CD8-positive, alpha-beta memory T cell (primary cell): ENCODE results near the gene DUSP8. TPM values are rescaled to one million over a fixed set of nuclear protein-coding genes. Genes with fewer than 3 reads are reported as not detected.
A peak's percentile ranks its signal among the peaks of the same experiment; 100 is the strongest.
"Not testable (repeated sequence)": the region's sequence is repeated elsewhere in the genome, so short reads cannot be mapped to it uniquely, and the experiment has no call there.

Experiments used
- CTCF ChIA-PET: fragments of 350-600 bp; sonication (Branson Sonifier 250); formaldehyde crosslinking; loops from one replicate; lab custom pipeline; 2021; ENCODE audit warnings: antibody characterized with exemption; lab: Charles Lee
- POLR2A ChIA-PET: fragments of 350-600 bp; sonication (Branson Sonifier 250); formaldehyde crosslinking; loops from one replicate; lab custom pipeline; 2021; ENCODE audit warnings: antibody characterized with exemption; lab: Charles Lee
- DNase-seq, 5 donors: peaks; one replicate each; pipeline versions ENCODE4 v3.0.0 to v3.0.0-alpha.2; 2020 to 2022; ENCODE audit warnings: mixed read lengths in 1 of 5
- H3K27ac ChIP-seq: one replicate; pipeline ENCODE4 v1.7.0; 2013; ENCODE audit warnings: low read depth, mild to moderate bottlenecking, low read length, moderate library complexity
- H3K27me3 ChIP-seq: 2 replicates; pipeline ENCODE4 v1.7.0; 2013; ENCODE audit warnings: low read length, mild to moderate bottlenecking; ENCODE audit not compliant: insufficient read depth, poor library complexity, severe bottlenecking
- H3K36me3 ChIP-seq: 2 replicates; pipeline ENCODE4 v1.7.0; 2013; ENCODE audit warnings: mild to moderate bottlenecking, low read length, moderate library complexity; ENCODE audit not compliant: insufficient read depth
- H3K4me1 ChIP-seq: 2 replicates; pipeline ENCODE4 v1.7.0; 2013; ENCODE audit warnings: mild to moderate bottlenecking, low read length, moderate library complexity; ENCODE audit not compliant: insufficient read depth
- H3K4me3 ChIP-seq: 2 replicates; pipeline ENCODE4 v1.7.0; 2013; ENCODE audit warnings: mild to moderate bottlenecking, low read length
- H3K9me3 ChIP-seq: 2 replicates; pipeline ENCODE4 v1.7.0; 2013; ENCODE audit warnings: mild to moderate bottlenecking, low read length
- H3K27ac Mint-ChIP-seq, 8 donors: one replicate each; pipeline ENCODE4 v1.8.0; 2020 to 2021; ENCODE audit warnings: mixed read lengths in 8 of 8, mild to moderate bottlenecking in 6 of 8, inconsistent platforms in 3 of 8, moderate library complexity in 3 of 8
- H3K27me3 Mint-ChIP-seq, 2 donors: one replicate each; pipeline ENCODE4 v1.8.0; 2020 to 2021; ENCODE audit warnings: mixed read lengths in 2 of 2, mild to moderate bottlenecking in 1 of 2, moderate library complexity in 1 of 2
- H3K36me3 Mint-ChIP-seq, 3 donors: one replicate each; pipeline ENCODE4 v1.8.0; 2020 to 2021; ENCODE audit warnings: mixed read lengths in 3 of 3, inconsistent platforms in 1 of 3, mild to moderate bottlenecking in 1 of 3
- H3K4me1 Mint-ChIP-seq, 3 donors: one replicate each; pipeline ENCODE4 v1.8.0; 2020 to 2021; ENCODE audit warnings: mixed read lengths in 3 of 3, inconsistent platforms in 1 of 3, mild to moderate bottlenecking in 1 of 3
- H3K4me3 Mint-ChIP-seq, 7 donors: one replicate each; pipeline ENCODE4 v1.8.0; 2020 to 2021; ENCODE audit warnings: mixed read lengths in 7 of 7, mild to moderate bottlenecking in 6 of 7, moderate library complexity in 4 of 7, inconsistent platforms in 2 of 7
- H3K9me3 Mint-ChIP-seq, 5 donors: one replicate each; pipeline ENCODE4 v1.8.0; 2020 to 2022; ENCODE audit warnings: mixed read lengths in 5 of 5, mild to moderate bottlenecking in 3 of 5, moderate library complexity in 2 of 5, inconsistent platforms in 1 of 5
- polyA plus RNA-seq: library from polyadenylated mRNA; unstranded; fragments of 300-500 nt; fragmentation: Illumina TruSeq; gene quantifications from one replicate; pipeline ENCODE4 v1.2.3, GENCODE V29; 2021
- total RNA-seq, 2 experiments: library from RNA; stranded (reverse); gene quantifications; one replicate each; pipeline ENCODE4 v1.2.3, GENCODE V29; 2021

DUSP8 gene
- total and polyA plus RNA-seq, 3 experiments from 2014 or later, result 0.75 to 4.0 (median 2.3) TPM

DNA sequence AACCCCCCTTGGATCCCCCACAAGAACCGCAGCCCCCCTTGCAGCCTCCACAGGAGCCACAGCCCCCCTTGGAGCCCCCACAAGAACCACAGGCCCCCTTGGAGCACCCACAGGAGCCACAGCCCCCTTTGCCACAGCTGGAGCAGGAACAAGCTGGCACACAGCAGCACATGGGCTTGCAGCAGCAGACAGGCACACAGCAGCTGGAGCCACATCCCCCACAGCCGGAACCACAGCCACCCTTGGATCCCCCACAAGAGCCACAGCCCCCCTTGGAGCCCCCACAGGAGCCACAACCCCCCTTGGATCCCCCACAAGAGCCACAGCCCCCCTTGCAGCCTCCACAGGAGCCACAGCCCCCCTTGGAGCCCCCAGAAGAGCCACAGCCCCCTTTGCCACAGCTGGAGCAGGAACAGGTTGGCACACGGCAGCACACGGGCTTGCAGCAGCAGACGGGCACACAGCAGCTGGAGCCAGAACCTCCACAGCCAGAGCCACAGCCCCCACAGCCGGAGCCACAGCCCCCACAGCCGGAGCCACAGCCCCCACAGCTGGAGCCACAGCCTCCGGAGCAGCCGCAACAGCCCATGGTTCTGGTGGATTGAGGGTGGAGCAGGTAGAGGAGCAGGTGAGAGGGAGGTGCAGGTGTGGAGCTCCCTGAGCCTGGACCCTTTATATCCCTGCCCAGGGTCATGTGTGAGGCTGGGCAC is 12.7 kb upstream of the DUSP8 start, which contains the start of gene KRTAP5-1:
Gene KRTAP5-1, minus strand, starts transcription at position 623 of the 710 bp plus-strand sequence. Its CDS starts 34 bp downstream, at position 589.
- H3K9me3 ChIP-seq, DNase-seq, H3K9me3 Mint-ChIP-seq, H3K36me3 Mint-ChIP-seq, H3K27me3 Mint-ChIP-seq, H3K27ac ChIP-seq, H3K36me3 ChIP-seq, H3K4me3 ChIP-seq, H3K27me3 ChIP-seq: not testable (repeated sequence)
- CTCF ChIA-PET, result interaction anchor here (1.9 kb wide), 1 partner anchor 10 kb away, joined by 8 read pairs; no protein-coding TSS in a partner anchor
- Mint-ChIP-seq H3K27ac (peak within 1 kb of the TSS in 2 of 8 donors; percentile 17 to 77), H3K4me3 (peak within 1 kb of the TSS in 2 of 7 donors; percentile 50 to 51), H3K4me1 (peaks cover 29 to 38% (median 31%) of the 10 kb centered on the region in 3 donors)
- POLR2A ChIA-PET, result interaction anchor here (0.6 to 1.2 kb wide), 3 partner anchors 10 to 54 kb away, joined by 3 to 6 read pairs (median 5); no protein-coding TSS in a partner anchor
- H3K4me1 ChIP-seq, result peaks cover 28% of the 10 kb centered on the region

DNA sequence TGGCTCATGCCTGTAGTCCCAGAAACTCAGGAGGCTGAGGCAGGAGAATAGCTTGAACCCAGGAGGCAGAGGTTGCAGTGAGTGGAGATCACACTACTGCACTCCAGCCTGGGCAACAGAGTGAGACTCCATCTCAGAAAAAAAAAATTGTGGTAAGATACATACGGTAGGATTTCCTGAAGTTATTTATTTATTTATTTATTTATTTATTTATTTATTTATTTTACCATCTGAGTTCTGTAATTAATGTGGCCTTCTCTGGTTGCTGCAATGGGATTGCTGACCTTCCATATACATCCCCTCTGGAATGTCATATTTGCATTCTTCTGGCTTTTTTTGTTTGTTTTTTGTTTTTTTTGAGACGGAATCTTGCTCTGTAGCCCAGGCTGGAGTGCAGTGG is 10.8 kb upstream of the DUSP8 start:
- H3K27ac ChIP-seq, H3K4me1 ChIP-seq, DNase-seq, H3K9me3 Mint-ChIP-seq, POLR2A ChIA-PET, H3K4me3 Mint-ChIP-seq, H3K36me3 Mint-ChIP-seq, H3K36me3 ChIP-seq, H3K27me3 ChIP-seq, H3K9me3 ChIP-seq, H3K4me3 ChIP-seq, H3K27ac Mint-ChIP-seq, H3K27me3 Mint-ChIP-seq: not testable (repeated sequence)
- H3K4me1 Mint-ChIP-seq, result peaks cover 15 to 23% (median 19%) of the 10 kb centered on the region in 3 donors
- CTCF ChIA-PET, result interaction anchor here (1.4 kb wide), 1 partner anchor 36 kb away, joined by 6 read pairs; no protein-coding TSS in a partner anchor

- H3K36me3 Mint-ChIP-seq, result peaks cover 0 to 5% (median 3%) of the 10 kb centered on the region in 3 donors
- H3K4me1 Mint-ChIP-seq, result peaks cover 13 to 21% (median 19%) of the 10 kb centered on the region in 3 donors
- H3K27ac Mint-ChIP-seq, result peak overlapping the region in 1 of 8 donors; percentile 13
- Histone ChIP-seq H3K9me3 (no peaks in the 10 kb centered on the region), H3K4me3 (no peak overlapping the region), H3K4me1 (peaks cover 9% of the 10 kb centered on the region), H3K36me3 (no peaks in the 10 kb centered on the region), H3K27ac (no peak overlapping the region), H3K27me3 (peaks cover 5% of the 10 kb centered on the region)
- H3K9me3 Mint-ChIP-seq, result peaks cover 0 to 7% (median 3%) of the 10 kb centered on the region in 5 donors
- POLR2A ChIA-PET, result no interaction called here
- no peak for DNase-seq
- no peak overlapping the region for H3K4me3 Mint-ChIP-seq
- CTCF ChIA-PET, result interaction anchor here (1.4 kb wide), 1 partner anchor 35 kb away, joined by 6 read pairs; no protein-coding TSS in a partner anchor
- H3K27me3 Mint-ChIP-seq, result peaks cover 0 to 1% of the 10 kb centered on the region in 2 donors
These were observed 9.9 kb upstream of the DUSP8 start for GRCh38 chr11:1581976-1582375.

- Mint-ChIP-seq H3K36me3 (peaks cover 0 to 5% (median 3%) of the 10 kb centered on the region in 3 donors), H3K27ac (peak overlapping the region in 1 of 8 donors; percentile 36), H3K4me3 (peak overlapping the region in 4 of 7 donors; percentile 7 to 71 (median 60)), H3K27me3 (no peaks in the 10 kb centered on the region), H3K4me1 (peaks cover 0 to 12% (median 4%) of the 10 kb centered on the region in 3 donors), H3K9me3 (peaks cover 0 to 7% (median 3%) of the 10 kb centered on the region in 5 donors)
- peaks cover 4% of the 10 kb centered on the region for H3K27me3 ChIP-seq
- ChIA-PET CTCF (interaction anchor here (0.7 to 13.9 kb wide), 5 partner anchors 10 to 61 kb away, joined by 3 to 152 read pairs (median 4); no protein-coding TSS in a partner anchor), POLR2A (no interaction called here)
- no peak overlapping the region for H3K4me3 ChIP-seq
- H3K27ac ChIP-seq, result no peak overlapping the region
- H3K36me3 ChIP-seq, result no peaks in the 10 kb centered on the region
- H3K4me1 ChIP-seq, result peaks cover 8% of the 10 kb centered on the region
- no peak for DNase-seq
- H3K9me3 ChIP-seq, result no peaks in the 10 kb centered on the region
These were observed 4.8 kb upstream of the DUSP8 start for GRCh38 chr11:1576825-1577224.

- not testable (repeated sequence) for H3K9me3 ChIP-seq, H3K36me3 ChIP-seq, H3K27ac ChIP-seq, H3K27me3 Mint-ChIP-seq, H3K36me3 Mint-ChIP-seq, H3K9me3 Mint-ChIP-seq, H3K4me3 ChIP-seq, H3K27me3 ChIP-seq, DNase-seq
- ChIA-PET POLR2A (interaction anchor here (0.7 kb wide), 1 partner anchor 111 kb away, joined by 3 read pairs; no protein-coding TSS in a partner anchor), CTCF (interaction anchor here (1.1 to 13.9 kb wide), 10 partner anchors 12 to 375 kb away, joined by 3 to 152 read pairs (median 4); partner anchors contain the start of genes KRTAP5-3 and TOLLIP)
- H3K4me1 ChIP-seq, result peaks cover 14% of the 10 kb centered on the region
- peak overlapping the region in 3 of 8 donors; percentile 42 to 95 (median 43) for H3K27ac Mint-ChIP-seq
- peak overlapping the region; percentile 12 to 84 (median 63) for H3K4me3 Mint-ChIP-seq
- H3K4me1 Mint-ChIP-seq, result peaks cover 0 to 15% (median 6%) of the 10 kb centered on the region in 3 donors
These were observed 3.7 kb upstream of the DUSP8 start for GRCh38 chr11:1575756-1576155.

DNA sequence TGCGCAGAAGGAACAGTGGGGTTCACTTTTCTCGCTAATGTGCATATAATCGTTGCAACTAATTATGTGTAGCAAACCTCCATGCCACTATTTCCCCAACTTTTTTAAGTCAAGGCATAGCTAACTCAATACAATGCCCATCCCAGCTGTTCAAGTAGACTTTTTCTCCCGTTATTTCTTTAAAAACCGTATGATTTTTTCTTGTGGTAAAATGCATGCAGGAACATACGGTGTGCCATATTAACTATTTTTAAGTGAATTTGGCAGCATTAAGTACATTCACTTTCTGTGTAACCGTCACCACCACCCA is 2.8 kb upstream of the DUSP8 start:
- no peak for DNase-seq
- H3K27me3 Mint-ChIP-seq, result no peaks in the 10 kb centered on the region
- POLR2A ChIA-PET, result interaction anchor here (0.8 to 1.2 kb wide), 3 partner anchors 10 to 20 kb away, joined by 5 to 6 read pairs (median 5); partner anchors contain the start of gene KRTAP5-1
- CTCF ChIA-PET, result interaction anchor here (0.5 to 13.9 kb wide), 26 partner anchors 9 to 375 kb away, joined by 3 to 152 read pairs (median 4); partner anchors contain the start of genes KRTAP5-1, KRTAP5-3 and TOLLIP
- H3K27me3 ChIP-seq, result peaks cover 4% of the 10 kb centered on the region
- peaks cover 23% of the 10 kb centered on the region for H3K4me1 ChIP-seq
- no peaks in the 10 kb centered on the region for H3K9me3 ChIP-seq
- H3K4me1 Mint-ChIP-seq, result peaks cover 0 to 24% (median 8%) of the 10 kb centered on the region in 3 donors
- H3K36me3 ChIP-seq, result no peaks in the 10 kb centered on the region
- peaks cover 0 to 7% (median 3%) of the 10 kb centered on the region in 5 donors for H3K9me3 Mint-ChIP-seq
- peaks cover 0 to 5% (median 3%) of the 10 kb centered on the region in 3 donors for H3K36me3 Mint-ChIP-seq
- H3K27ac Mint-ChIP-seq, result peak overlapping the region in 5 of 8 donors; percentile 12 to 95 (median 29)
- H3K4me3 Mint-ChIP-seq, result peak overlapping the region; percentile 49 to 86 (median 64)
- H3K4me3 ChIP-seq, result no peak overlapping the region
- no peak overlapping the region for H3K27ac ChIP-seq

GRCh38 chr11:1574238-1574932 is 2.3 kb upstream of the DUSP8 start:
- ChIA-PET POLR2A (interaction anchor here (0.8 to 1.3 kb wide), 4 partner anchors 11 to 21 kb away, joined by 5 to 7 read pairs (median 6); partner anchors contain the start of gene KRTAP5-1), CTCF (interaction anchor here (0.5 to 13.9 kb wide), 29 partner anchors 9 to 371 kb away, joined by 3 to 152 read pairs (median 4); partner anchors contain the start of genes KRTAP5-1, KRTAP5-3 and TOLLIP)
- Mint-ChIP-seq H3K4me1 (peaks cover 4 to 29% (median 11%) of the 10 kb centered on the region in 3 donors), H3K36me3 (peaks cover 3 to 5% (median 3%) of the 10 kb centered on the region in 3 donors), H3K9me3 (peaks cover 0 to 7% (median 3%) of the 10 kb centered on the region in 5 donors), H3K27me3 (no peaks in the 10 kb centered on the region), H3K27ac (peak overlapping the region; percentile 87 to 98 (median 94)), H3K4me3 (peak overlapping the region; percentile 83 to 94 (median 84))
- peaks cover 28% of the 10 kb centered on the region for H3K4me1 ChIP-seq
- H3K27me3 ChIP-seq, result peaks cover 4% of the 10 kb centered on the region
- DNase-seq, result peak; percentile 55 to 78 (median 64)
- peak overlapping the region; percentile 59 for H3K4me3 ChIP-seq
- no peaks in the 10 kb centered on the region for H3K36me3 ChIP-seq
- H3K27ac ChIP-seq, result peak overlapping the region; percentile 76
- no peaks in the 10 kb centered on the region for H3K9me3 ChIP-seq
